Mucosa of stomach (tissue), 1 donor: ENCODE results near the gene MGST3.
A peak's percentile ranks its signal among the peaks of the same experiment; 100 is the strongest.
"Not testable (repeated sequence)": the region's sequence is repeated elsewhere in the genome, so short reads cannot be mapped to it uniquely, and the experiment has no call there.

Experiments used
- H3K27me3 ChIP-seq: one replicate; pipeline ENCODE4 v1.7.0; 2013; ENCODE audit warnings: mild to moderate bottlenecking, low read length; ENCODE audit not compliant: control insufficient read depth, insufficient read depth
- H3K36me3 ChIP-seq: one replicate; pipeline ENCODE4 v1.7.0; 2013; ENCODE audit warnings: low read length; ENCODE audit not compliant: control insufficient read depth, insufficient read depth
- H3K4me1 ChIP-seq: one replicate; pipeline ENCODE4 v1.7.0; 2013; ENCODE audit warnings: mild to moderate bottlenecking, low read length; ENCODE audit not compliant: control insufficient read depth, insufficient read depth
- H3K4me3 ChIP-seq: one replicate; pipeline ENCODE4 v1.7.0; 2013; ENCODE audit warnings: low read length
- H3K9ac ChIP-seq: one replicate; pipeline ENCODE4 v1.7.0; 2013; ENCODE audit warnings: mild to moderate bottlenecking, low read length, moderate library complexity
- H3K9me3 ChIP-seq: one replicate; pipeline ENCODE4 v1.7.0; 2013; ENCODE audit warnings: mild to moderate bottlenecking, low read length, moderate library complexity; ENCODE audit not compliant: control insufficient read depth
- donor health status: Pancreatic carcinoma.

Gene MGST3

DNA sequence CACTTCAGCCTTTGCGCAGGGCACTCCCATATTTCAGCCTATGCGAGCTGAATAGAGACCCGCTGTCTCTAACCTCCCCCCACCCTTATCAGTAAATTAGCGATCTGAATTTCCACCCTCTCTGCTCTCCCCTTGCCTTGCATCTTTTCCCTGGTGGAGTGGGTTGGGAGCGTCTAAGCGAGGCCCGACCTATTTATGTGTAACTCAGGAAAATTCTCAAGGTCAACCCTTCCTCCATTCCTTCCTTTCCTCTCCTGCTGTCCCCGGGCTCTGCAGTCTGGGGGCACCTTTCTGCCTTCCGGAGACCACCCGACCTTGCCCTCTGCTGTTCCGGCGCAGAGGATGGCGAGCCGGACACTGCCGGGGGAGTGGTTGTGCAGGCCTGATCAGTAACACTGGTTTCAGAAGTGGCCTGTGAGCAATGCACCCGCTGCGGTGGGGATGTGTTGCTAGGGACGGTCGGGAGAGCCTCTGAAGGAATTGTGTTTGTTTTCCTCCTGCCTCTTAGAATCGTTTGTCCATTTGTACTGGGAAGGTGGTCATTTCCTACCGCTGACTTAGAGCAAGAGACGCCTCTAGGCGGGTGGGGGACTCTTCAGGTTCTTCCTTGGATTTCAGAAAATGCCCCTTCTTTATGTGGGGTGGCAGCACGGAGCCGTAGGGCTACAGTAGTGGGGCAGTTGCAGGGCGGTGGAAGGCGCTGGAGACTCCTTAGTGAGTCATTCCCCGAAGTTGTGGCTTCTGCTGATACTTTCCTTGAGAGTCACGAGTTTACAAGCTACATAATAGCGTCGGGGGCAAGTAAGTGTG lies 513 bp downstream of the MGST3 start:
- H3K27me3 ChIP-seq, result no peaks in the 10 kb centered on the region
- H3K9ac ChIP-seq, result peak overlapping the region; percentile 84
- peak overlapping the region; percentile 97 for H3K4me3 ChIP-seq
- peaks cover under 1% of the 10 kb centered on the region for H3K36me3 ChIP-seq
- peaks cover 14% of the 10 kb centered on the region for H3K4me1 ChIP-seq
- H3K9me3 ChIP-seq, result no peaks in the 10 kb centered on the region

DNA sequence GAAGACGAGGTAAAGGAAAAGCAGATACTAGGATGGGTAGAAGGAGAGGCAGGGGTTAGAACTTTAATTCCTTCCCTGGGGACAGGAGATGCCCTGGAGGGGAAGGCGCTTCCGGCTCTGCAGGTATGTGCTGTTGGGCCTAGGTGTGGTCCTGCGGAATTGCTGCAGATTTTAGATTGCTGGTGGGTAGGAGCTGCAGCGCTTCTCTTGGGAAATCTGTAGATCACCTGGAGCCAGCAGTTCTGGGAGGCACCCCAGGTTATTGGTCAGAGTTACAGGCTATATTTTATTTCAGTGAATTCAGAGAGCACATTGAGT lies 1.1 kb downstream of the MGST3 start:
- peaks cover 4% of the 10 kb centered on the region for H3K36me3 ChIP-seq
- peak overlapping the region; percentile 84 for H3K9ac ChIP-seq
- H3K9me3 ChIP-seq, result no peaks in the 10 kb centered on the region
- H3K27me3 ChIP-seq, result no peaks in the 10 kb centered on the region
- H3K4me3 ChIP-seq, result peak overlapping the region; percentile 97
- H3K4me1 ChIP-seq, result peaks cover 19% of the 10 kb centered on the region

DNA sequence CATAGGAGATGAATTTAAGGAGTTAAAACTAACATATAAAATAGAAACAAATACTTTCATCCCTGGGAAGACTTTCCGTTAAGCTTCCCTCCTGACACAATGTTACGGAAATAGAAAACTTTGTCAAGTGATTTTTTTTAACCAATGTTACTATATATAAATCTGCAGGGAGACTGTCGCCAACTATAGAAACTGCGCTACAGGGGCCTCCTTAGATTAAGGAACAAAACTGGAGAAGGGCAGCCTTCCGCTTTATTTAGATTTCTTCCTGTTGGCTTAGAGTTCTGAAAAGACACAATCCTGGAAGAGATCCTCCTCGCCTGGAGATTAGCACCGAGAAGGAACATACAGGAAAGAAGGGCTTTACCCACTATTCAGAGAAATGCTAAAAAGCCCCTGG lies 1.5 kb downstream of the MGST3 start:
- no peaks in the 10 kb centered on the region for H3K9me3 ChIP-seq

DNA sequence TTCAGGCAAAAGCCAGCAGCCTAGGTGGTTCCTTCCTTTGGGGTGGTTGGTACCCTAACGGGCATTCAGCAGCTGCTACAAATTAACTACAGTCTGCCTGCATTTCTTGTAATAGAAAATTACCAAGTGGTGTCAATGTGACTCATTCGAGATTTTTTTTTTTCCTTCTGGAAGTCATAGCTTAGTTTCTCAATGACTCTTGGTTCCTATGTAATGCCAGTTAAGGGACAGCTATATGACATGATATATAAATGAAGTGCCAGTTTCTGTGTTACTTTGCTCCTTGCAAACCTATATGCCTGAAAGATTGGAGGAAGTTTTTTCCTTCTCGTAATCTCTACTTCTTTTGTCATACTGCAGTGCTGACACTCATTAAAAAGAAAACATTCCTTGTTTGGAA lies 2.6 kb downstream of the MGST3 start:
- H3K9ac ChIP-seq, result peak overlapping the region; percentile 24
- peaks cover 33% of the 10 kb centered on the region for H3K4me1 ChIP-seq
- H3K4me3 ChIP-seq, result no peak overlapping the region
- no peaks in the 10 kb centered on the region for H3K27me3 ChIP-seq
- H3K36me3 ChIP-seq, result peaks cover 4% of the 10 kb centered on the region
- H3K9me3 ChIP-seq, result no peaks in the 10 kb centered on the region

More for the DNA sequence above, 1.5 kb downstream of the MGST3 start:
- H3K4me1 ChIP-seq, result peaks cover 23% of the 10 kb centered on the region
- H3K9ac ChIP-seq, result peak overlapping the region; percentile 84
- H3K27me3 ChIP-seq, result no peaks in the 10 kb centered on the region
- peak overlapping the region; percentile 97 for H3K4me3 ChIP-seq
- H3K36me3 ChIP-seq, result peaks cover 4% of the 10 kb centered on the region

DNA sequence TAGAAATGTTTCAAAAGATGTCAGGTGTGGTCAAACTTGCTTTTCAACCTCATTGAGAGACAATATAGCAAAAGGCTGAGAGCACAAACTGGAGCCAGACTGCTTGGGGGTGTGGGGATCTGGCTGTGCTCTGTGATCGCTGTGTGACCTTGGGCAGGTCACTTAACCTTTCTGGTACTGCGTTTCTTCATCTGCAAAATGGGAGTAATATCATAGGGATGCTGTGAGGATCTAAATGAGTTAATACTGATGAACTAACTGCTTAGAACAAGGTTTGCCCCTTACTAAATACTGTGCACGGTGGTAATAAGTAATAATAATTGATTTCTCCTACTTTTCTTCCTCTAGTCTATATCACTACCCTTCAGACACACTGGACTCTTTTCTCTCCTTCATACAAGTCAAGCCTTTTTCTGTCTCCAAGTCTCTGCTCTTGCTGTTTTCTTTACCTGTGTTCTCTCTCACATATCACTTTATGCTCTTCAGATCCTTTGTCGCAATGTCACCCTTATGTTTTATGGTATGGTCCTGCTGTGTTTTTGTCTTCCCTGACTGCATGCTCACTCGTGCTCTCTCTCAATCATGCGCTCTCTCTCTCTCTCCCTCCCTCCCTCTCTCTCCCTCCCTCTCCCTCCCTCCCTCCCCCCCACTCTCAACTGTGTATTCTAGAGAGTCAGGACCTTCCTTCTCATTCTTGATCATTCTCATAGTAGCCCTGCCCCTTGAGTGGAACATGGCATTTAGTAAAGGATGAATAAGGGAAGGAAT lies 3.3 kb downstream of the MGST3 start:
- peak overlapping the region; percentile 24 for H3K9ac ChIP-seq

DNA sequence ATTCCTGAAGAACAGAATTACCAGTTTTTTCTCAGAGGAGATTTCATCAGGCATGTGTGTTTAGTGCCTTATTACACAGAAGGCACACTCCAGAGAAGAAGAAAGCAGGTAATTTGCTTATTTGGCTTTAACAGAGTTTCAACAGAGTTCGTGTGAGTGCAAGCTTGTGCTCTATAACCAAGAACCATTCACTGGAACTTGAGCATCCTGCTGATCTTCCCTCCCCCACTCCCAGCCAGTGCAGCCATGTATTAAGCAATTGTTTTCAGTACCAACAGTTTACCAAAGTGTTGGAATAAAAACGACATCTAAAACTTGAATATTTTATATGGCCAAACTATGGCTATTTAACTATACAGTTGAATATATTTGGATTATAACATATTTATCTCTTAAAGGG lies 4.3 kb downstream of the MGST3 start:
- no peak overlapping the region for H3K4me3 ChIP-seq
- H3K9me3 ChIP-seq, result no peaks in the 10 kb centered on the region
- peaks cover 4% of the 10 kb centered on the region for H3K36me3 ChIP-seq
- peaks cover 39% of the 10 kb centered on the region for H3K4me1 ChIP-seq
- no peak overlapping the region for H3K9ac ChIP-seq
- H3K27me3 ChIP-seq, result no peaks in the 10 kb centered on the region

More for the DNA sequence above, 3.3 kb downstream of the MGST3 start:
- Histone ChIP-seq H3K36me3 (peaks cover 4% of the 10 kb centered on the region), H3K4me1 (peaks cover 33% of the 10 kb centered on the region), H3K9me3 (no peaks in the 10 kb centered on the region), H3K27me3 (no peaks in the 10 kb centered on the region), H3K4me3 (no peak overlapping the region)

DNA sequence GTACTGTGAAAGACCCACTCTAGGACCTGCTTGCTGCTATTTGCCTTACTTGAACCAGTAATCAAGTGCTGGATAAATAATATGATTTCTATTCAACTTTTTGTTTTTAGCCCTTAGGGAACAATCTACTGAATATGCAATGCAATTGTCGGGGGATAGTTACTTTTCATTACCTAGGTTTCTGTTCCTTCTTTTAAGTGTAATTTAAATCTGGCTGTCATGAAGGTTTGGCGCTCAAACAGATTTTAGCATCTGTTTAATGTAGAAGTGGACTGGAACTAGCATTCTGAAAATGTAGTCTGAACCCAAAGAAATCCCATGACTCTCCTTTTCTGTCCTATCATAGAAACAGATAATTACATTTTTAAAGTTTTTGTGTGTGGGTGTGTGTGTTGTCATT lies 4.8 kb downstream of the MGST3 start:
- no peaks in the 10 kb centered on the region for H3K27me3 ChIP-seq
- no peak overlapping the region for H3K9ac ChIP-seq
- peaks cover 4% of the 10 kb centered on the region for H3K36me3 ChIP-seq
- no peak overlapping the region for H3K4me3 ChIP-seq
- no peaks in the 10 kb centered on the region for H3K9me3 ChIP-seq
- H3K4me1 ChIP-seq, result peaks cover 44% of the 10 kb centered on the region

DNA sequence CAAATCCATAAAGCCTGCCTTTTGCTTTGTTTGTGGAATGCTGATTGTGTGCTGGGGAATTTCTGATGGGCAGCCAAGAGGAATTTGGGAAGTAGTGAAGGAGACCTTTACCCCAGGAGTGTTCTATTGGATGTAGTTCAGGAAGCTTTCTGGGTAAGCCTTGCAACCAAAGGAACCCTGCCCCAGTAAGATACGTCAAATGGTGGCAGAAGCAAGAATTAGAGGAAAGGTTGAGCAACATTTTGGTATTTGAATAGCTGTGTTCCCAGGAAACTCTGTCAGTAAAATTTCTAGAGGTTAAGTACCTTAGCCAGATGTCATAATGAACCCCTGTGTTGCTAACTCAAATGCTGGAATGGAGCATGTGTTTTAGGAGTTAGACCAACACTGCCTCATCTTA lies 6.4 kb downstream of the MGST3 start:
- Histone ChIP-seq H3K36me3 (peaks cover 4% of the 10 kb centered on the region), H3K4me1 (peaks cover 55% of the 10 kb centered on the region), H3K27me3 (no peaks in the 10 kb centered on the region), H3K4me3 (no peak overlapping the region), H3K9me3 (no peaks in the 10 kb centered on the region), H3K9ac (peak overlapping the region; percentile 33)

DNA sequence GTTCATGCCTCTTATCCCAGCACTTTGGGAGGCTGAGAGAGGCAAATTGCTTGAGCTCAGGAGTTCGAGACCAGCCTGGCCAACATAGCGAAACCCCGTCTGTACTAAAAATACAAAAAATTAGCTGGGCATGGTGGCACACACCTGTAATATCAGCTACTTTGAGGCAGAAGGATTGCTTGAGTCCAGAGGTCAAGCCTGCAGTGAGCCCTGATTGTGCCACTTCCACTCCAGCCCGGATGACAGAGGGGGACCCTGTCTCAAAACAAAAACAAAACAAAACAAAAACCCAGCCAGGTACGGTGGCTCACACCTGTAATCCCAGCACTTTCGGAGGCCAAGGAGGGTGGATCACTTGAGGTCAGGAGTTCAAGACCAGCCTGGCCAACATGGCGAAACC lies 7.2 kb downstream of the MGST3 start:
- peaks cover 55% of the 10 kb centered on the region for H3K4me1 ChIP-seq
- peak overlapping the region; percentile 28 for H3K9ac ChIP-seq
- not testable (repeated sequence) for H3K4me3 ChIP-seq, H3K36me3 ChIP-seq, H3K27me3 ChIP-seq, H3K9me3 ChIP-seq

DNA sequence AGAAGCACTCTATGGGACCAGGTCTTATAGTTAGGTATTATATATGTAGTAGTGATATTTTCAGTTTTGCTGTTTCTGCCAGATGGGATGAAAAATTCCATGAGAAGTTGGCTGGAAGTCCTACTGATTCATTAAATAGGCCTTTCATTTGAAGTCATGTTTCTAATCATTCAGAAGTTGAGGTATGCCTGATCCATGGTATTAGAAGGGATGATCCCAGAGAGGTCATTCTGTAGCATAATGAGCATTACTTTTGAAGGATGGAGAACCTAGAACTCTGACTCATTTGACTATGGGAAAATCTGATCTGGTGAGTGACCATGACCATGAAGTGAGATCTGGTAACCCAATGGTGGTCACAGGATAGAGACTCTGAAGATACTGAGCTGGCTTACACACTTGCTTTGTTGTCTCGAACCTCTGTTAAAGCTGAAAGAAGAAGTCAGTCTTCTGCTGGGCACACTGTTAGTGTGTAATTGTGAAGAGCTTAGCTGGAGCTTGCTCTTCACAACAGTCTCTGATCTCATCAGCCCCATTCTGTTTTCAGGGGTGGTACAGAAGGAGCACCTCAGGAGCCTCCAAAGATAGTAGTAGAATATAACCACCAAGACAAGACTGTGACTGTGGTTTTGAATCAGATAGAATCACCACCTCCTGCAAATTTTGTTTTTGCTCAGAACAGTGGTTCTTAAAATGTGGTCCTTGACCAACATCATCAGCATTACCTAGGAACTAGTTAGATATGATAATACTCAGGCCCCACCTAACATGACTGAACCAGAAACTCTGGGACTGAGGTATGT lies 9.0 kb downstream of the MGST3 start:
- H3K36me3 ChIP-seq, result peaks cover 4% of the 10 kb centered on the region
- H3K4me1 ChIP-seq, result peaks cover 52% of the 10 kb centered on the region
- no peak overlapping the region for H3K9ac ChIP-seq
- no peak overlapping the region for H3K4me3 ChIP-seq
- H3K9me3 ChIP-seq, result no peaks in the 10 kb centered on the region
- no peaks in the 10 kb centered on the region for H3K27me3 ChIP-seq

DNA sequence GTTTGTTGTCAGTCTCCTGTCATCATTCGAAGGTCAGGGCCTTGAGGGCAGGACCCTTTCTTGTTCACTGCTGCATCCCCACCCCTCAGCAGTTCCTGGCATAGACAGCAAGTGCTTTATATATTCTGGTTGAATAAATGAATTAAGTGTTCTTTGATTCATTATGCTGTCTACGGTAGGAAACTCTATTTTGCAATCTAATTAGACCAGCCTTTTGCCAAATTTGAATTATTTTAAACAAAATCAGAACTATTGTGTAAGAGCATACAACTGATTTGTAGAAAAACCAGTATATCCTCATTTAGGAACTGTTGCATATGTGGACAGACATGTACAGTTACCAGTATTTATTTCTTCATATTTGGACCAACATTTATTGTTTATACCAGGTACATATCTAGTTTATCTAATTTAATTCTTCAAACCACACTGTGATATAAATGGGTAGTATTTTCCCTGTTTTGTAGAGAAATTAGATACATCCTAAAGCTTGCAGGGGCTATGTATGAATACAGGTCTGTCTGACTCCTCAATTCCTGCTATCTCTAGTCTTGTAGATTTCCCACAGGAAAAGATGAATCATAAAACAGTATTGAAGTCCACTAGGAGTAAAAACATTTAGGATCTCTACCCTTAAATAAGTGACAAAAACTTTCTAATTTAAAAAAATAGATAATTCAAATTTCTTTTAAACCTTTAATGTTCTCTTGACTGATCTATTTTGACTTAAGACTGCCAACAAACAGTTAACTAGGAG lies 10.4 kb downstream of the MGST3 start:
- H3K9ac ChIP-seq, result no peak overlapping the region
- peaks cover 57% of the 10 kb centered on the region for H3K4me1 ChIP-seq
- H3K36me3 ChIP-seq, result peaks cover 4% of the 10 kb centered on the region
- H3K27me3 ChIP-seq, result no peaks in the 10 kb centered on the region
- H3K9me3 ChIP-seq, result no peaks in the 10 kb centered on the region
- no peak overlapping the region for H3K4me3 ChIP-seq
